Endothelial cell of umbilical vein (primary cell): Measurements from ENCODE around the gene TRAIP. TPM values are rescaled to one million over a fixed set of nuclear protein-coding genes. Genes with fewer than 3 reads are reported as not detected.

Source experiments
- BruUV-seq: library from RNA; stranded (reverse); fragments of 400-500 nt; replicated peaks from 2 replicates; lab custom pipeline; 2021; lab: Mats Ljungman, UMichigan
- CTCF ChIA-PET: fragments of 300-600, 350-600 bp; sonication (Branson Sonifier 250); formaldehyde crosslinking; loops from one replicate; lab custom pipeline; 2021; ENCODE audit warnings: antibody characterized with exemption, inconsistent platforms; lab: Charles Lee
- POLR2A ChIA-PET: fragments of 300-600, 350-600 bp; sonication (Branson Sonifier 250); formaldehyde crosslinking; loops from one replicate; lab custom pipeline; 2021; ENCODE audit warnings: antibody characterized with exemption, inconsistent platforms; lab: Charles Lee
- DNase-seq: peaks from one replicate; pipeline ENCODE4 v3.0.0-alpha.2; 2011; ENCODE audit warnings: low read depth, low spot score
- FAIRE-seq: peaks from 2 replicates; lab custom pipeline; 2011; peaks lifted over from hg19 to GRCh38; lab: Jason Lieb, UNC
- H2AFZ ChIP-seq: 2 replicates; pipeline ENCODE4 v1.6.0; 2012; ENCODE audit warnings: low read depth, low read length, control low read depth, inconsistent platforms
- H3K27ac ChIP-seq: 2 replicates; pipeline ENCODE4 v1.5.1; 2011; ENCODE audit warnings: low read depth, mild to moderate bottlenecking, control low read depth, low read length, moderate library complexity; ENCODE audit not compliant: insufficient read depth
- H3K27me3 ChIP-seq, 2 experiments: 2 replicates each; pipeline versions ENCODE4 v1.6.0 to v1.6.1; 2011; ENCODE audit warnings: low read length in 2 of 2, mixed read lengths in 1 of 2; ENCODE audit not compliant: control insufficient read depth in 2 of 2, insufficient read depth in 2 of 2
- H3K36me3 ChIP-seq, 2 experiments: 2 replicates in 1 of 2; 3 replicates in 1 of 2; pipeline ENCODE4 v1.5.1; 2011; ENCODE audit warnings: low read length in 2 of 2, mild to moderate bottlenecking in 1 of 2, moderate library complexity in 1 of 2; ENCODE audit not compliant: control insufficient read depth in 2 of 2, insufficient read depth in 2 of 2; ENCODE audit errors: extremely low read depth in 1 of 2
- H3K4me1 ChIP-seq: 3 replicates; pipeline ENCODE4 v1.5.1; 2011; ENCODE audit warnings: mild to moderate bottlenecking, low read length; ENCODE audit not compliant: control insufficient read depth, insufficient read depth; ENCODE audit errors: extremely low read depth
- H3K4me2 ChIP-seq: 2 replicates; pipeline ENCODE4 v1.6.1; 2011; ENCODE audit warnings: low read length, control low read depth, mixed read lengths; ENCODE audit not compliant: insufficient read depth
- H3K4me3 ChIP-seq, 3 experiments: fragments of 200-600 bp in 1 of 3; sonication (generic), shearing (Covaris generic) in 1 of 3; replicated peaks in 1 of 3; 2 replicates each; pipeline ENCODE4 v1.5.1; 2011 to 2016; ENCODE audit warnings: control low read depth in 3 of 3, low read length in 3 of 3, mild to moderate bottlenecking in 2 of 3, inconsistent platforms in 1 of 3, low read depth in 1 of 3, moderate library complexity in 1 of 3; ENCODE audit not compliant: insufficient read depth in 1 of 3
- H3K79me2 ChIP-seq: 2 replicates; pipeline ENCODE4 v1.6.0; 2012; ENCODE audit warnings: low read length, inconsistent platforms; ENCODE audit not compliant: control insufficient read depth, insufficient read depth
- H3K9ac ChIP-seq: replicated peaks from 2 replicates; pipeline ENCODE3; 2011; ENCODE audit warnings: low read length, control low read depth; ENCODE audit not compliant: insufficient read depth; ENCODE audit errors: extremely low read depth
- H3K9me1 ChIP-seq: replicated peaks from 3 replicates; pipeline ENCODE4 v1.6.0; 2011; ENCODE audit warnings: mild to moderate bottlenecking, low read length; ENCODE audit not compliant: control insufficient read depth, insufficient read depth; ENCODE audit errors: extremely low read depth
- H3K9me3 ChIP-seq: replicated peaks from 2 replicates; pipeline ENCODE4 v1.5.1; 2012; ENCODE audit warnings: low read length, inconsistent platforms; ENCODE audit not compliant: control insufficient read depth, insufficient read depth
- H4K20me1 ChIP-seq: replicated peaks from 2 replicates; pipeline ENCODE3; 2011; ENCODE audit warnings: mild to moderate bottlenecking, low read length; ENCODE audit not compliant: control insufficient read depth, insufficient read depth; ENCODE audit errors: extremely low read depth
- FOS ChIP-seq: IDR thresholded peaks from 2 replicates; pipeline ENCODE4 v1.6.1; 2011; ENCODE audit warnings: mild to moderate bottlenecking, low read length, moderate library complexity, borderline replicate concordance; ENCODE audit not compliant: insufficient read depth
- GATA2 ChIP-seq: IDR thresholded peaks from 2 replicates; pipeline ENCODE4 v1.7.0; 2011; ENCODE audit warnings: low read depth, mild to moderate bottlenecking, moderate library complexity, mixed read lengths, low read length; ENCODE audit not compliant: insufficient read length, insufficient read depth
- JUN ChIP-seq: IDR thresholded peaks from 2 replicates; pipeline ENCODE4 v1.6.1; 2011; ENCODE audit warnings: borderline replicate concordance, low read depth; ENCODE audit not compliant: insufficient read length, insufficient read depth
- MYC ChIP-seq: IDR thresholded peaks from one replicate; pipeline ENCODE4 v1.6.1; 2011; ENCODE audit warnings: mild to moderate bottlenecking, low read depth, low read length
- POLR2AphosphoS5 ChIP-seq: IDR thresholded peaks from 2 replicates; pipeline ENCODE4 v1.6.1; 2012; ENCODE audit warnings: low read depth, mild to moderate bottlenecking, control low read depth, low read length, moderate library complexity; ENCODE audit not compliant: insufficient read depth
- dilution Hi-C: fragments of 300-500 bp; cut with MboI; formaldehyde crosslinking; loops from one replicate; pipeline ENCODE4 v1.15.0; 2019; ENCODE audit warnings: low sequenced_read_pairs; ENCODE audit not compliant: extremely low pct_ligation_motif_present
- intact Hi-C: fragments of 100-400 bp; cut with micrococcal nuclease; formaldehyde crosslinking; loops from one replicate; pipeline ENCODE4 v1.10.0; 2022
- polyA plus RNA-seq, 4 experiments: library from polyadenylated mRNA; depleted of rRNA in 3 of 4; stranded (reverse) in 3 of 4; unstranded in 1 of 4; fragments of >200 nt; gene quantifications; 2 replicates each; pipeline versions ENCODE4 v1.2.1 to v1.2.3, GENCODE V29; 2011 to 2012; ENCODE audit warnings: missing spikeins in 1 of 4
- total RNA-seq: library from RNA; stranded (reverse); gene quantifications from 2 replicates; pipeline ENCODE4 v1.2.3, GENCODE V29; 2021
- TF ChIP-seq, protein P1 (sequence below): IDR thresholded peaks from 2 replicates; pipeline ENCODE4 v1.6.1; 2011; ENCODE audit not compliant: insufficient read depth, insufficient read length

TRAIP gene
- total and polyA plus RNA-seq, 2 donors (not counting 3 experiments of a cell fraction or from before 2014, with no cell fraction given) = 9.5 to 13.4 TPM

DNA sequence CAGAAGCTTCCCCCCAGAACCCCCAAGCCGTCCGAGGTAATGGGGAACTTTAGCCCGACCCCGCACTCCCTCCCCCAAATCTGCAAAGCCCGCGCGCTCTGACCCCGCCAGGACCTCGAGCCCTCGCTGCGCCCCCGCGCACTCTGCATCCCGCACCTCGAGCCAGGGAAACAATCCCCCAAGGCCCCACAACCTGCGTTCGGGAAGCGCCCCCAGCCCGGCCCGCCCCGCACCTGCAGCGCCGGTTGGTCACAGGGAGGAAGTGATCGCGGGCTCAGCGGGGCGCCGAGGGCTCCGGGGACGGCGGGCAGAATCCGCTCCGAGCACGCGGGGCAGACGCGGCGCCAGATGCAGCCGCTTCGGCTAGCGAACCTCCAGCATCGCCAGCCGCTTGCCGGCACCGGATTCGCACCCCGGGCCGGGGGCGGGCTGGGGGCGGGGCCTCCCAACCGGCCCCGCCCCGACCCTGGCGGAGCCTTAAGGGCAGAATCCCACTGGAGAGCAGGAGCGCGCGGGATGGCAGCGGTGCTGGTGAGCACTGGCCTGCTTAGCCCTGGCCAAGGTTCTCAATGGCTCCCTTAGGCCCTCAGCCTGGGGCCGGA, 13.3 kb upstream of the TRAIP start, which contains the start of gene CAMKV:
Gene CAMKV, minus strand, starts transcription at position 382 of the 602 bp plus-strand sequence. CDS start 7,518 bp downstream, outside the sequence.
- intact Hi-C loops = no loop called here
- no peak within 1 kb of the TSS for H2AFZ ChIP-seq

DNA sequence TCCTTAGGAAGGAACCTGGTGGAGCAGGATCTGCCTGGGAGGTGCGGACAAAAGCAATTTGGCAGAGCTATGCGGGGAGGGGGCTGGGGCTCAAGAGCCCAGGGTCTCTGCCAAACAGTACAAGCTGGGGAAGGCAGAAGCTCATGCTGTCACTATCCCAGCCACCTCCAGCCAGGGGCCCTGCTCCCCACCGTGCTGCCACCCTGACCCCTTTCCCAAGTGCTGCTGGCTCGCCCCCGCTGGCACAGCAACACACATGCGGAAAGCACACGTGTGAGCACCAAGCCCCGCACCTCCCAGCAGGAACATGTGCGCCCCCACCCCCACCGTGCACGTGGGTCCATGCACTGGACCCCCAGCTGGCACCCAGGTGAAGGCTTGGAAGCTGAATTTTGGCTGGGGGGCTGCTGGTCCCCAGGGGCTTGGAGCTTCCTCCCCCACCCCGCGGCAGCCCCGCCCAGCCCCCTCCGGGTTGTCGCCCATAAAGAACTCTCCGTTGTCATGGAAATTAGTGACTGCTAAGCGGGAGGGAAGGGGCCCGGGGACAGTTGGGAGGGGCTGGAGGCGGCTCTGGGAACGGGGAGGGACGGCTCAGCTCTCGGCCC, 12.6 kb upstream of the TRAIP start:
- H3K27me3 ChIP-seq = peaks cover 30 to 33% of the 10 kb centered on the region in 2 experiments
- H3K9ac ChIP-seq = no peak overlapping the region
- no peaks in the 10 kb centered on the region for H3K36me3 ChIP-seq
- H3K4me2 ChIP-seq = no peak overlapping the region
- intact Hi-C loops = no loop called here
- no peaks in the 10 kb centered on the region for H3K4me1 ChIP-seq
- H3K4me3 ChIP-seq = no peak overlapping the region
- no peak overlapping the region for H2AFZ ChIP-seq
- dilution Hi-C loops = no loop called here
- TF ChIP-seq, protein P1, sequence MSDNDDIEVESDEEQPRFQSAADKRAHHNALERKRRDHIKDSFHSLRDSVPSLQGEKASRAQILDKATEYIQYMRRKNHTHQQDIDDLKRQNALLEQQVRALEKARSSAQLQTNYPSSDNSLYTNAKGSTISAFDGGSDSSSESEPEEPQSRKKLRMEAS = peak; percentile 39
- no peak for TF ChIP-seq JUN
- ChIA-PET CTCF (interaction anchor here (1.1 to 1.9 kb wide), 3 partner anchors 12 to 30 kb away, joined by 5 read pairs; no protein-coding TSS in a partner anchor), POLR2A (no interaction called here)
- H3K9me1 ChIP-seq = no peaks in the 10 kb centered on the region
- FAIRE-seq = no peak
- H3K9me3 ChIP-seq = no peaks in the 10 kb centered on the region
- DNase-seq = no peak
- no TSS peak for BruUV-seq
- H4K20me1 ChIP-seq = no peaks in the 10 kb centered on the region
- H3K79me2 ChIP-seq = no peaks in the 10 kb centered on the region
- H3K27ac ChIP-seq = no peak overlapping the region

More for the DNA sequence above, 13.3 kb upstream of the TRAIP start, which contains the start of gene CAMKV:
- CTCF ChIA-PET = no interaction called here
- TF ChIP-seq FOS = no peak
- no peak for TF ChIP-seq MYC
- TF ChIP-seq, protein P1 = no peak
- TF ChIP-seq POLR2AphosphoS5 = no peak
- no peak for TF ChIP-seq GATA2
- no peak for TF ChIP-seq JUN
- Histone ChIP-seq H4K20me1 (no peaks in the 10 kb centered on the region), H3K9ac (no peak within 1 kb of the TSS), H3K79me2 (no peaks in the 10 kb centered on the region), H3K27me3 (peaks cover 30 to 31% of the 10 kb centered on the region in 2 experiments), H3K4me2 (peak within 1 kb of the TSS; percentile 6), H3K27ac (no peak within 1 kb of the TSS), H3K4me1 (no peaks in the 10 kb centered on the region), H3K9me3 (no peaks in the 10 kb centered on the region), H3K36me3 (no peaks in the 10 kb centered on the region), H3K4me3 (peak within 1 kb of the TSS in 1 of 3 experiments; percentile 2), H3K9me1 (no peaks in the 10 kb centered on the region)
- no peak for DNase-seq
- BruUV-seq = no TSS peak
- no peak for FAIRE-seq
- POLR2A ChIA-PET = no interaction called here
- dilution Hi-C loops = no loop called here
